ENCODE results near the gene RHOG.

Gene RHOG

DNA sequence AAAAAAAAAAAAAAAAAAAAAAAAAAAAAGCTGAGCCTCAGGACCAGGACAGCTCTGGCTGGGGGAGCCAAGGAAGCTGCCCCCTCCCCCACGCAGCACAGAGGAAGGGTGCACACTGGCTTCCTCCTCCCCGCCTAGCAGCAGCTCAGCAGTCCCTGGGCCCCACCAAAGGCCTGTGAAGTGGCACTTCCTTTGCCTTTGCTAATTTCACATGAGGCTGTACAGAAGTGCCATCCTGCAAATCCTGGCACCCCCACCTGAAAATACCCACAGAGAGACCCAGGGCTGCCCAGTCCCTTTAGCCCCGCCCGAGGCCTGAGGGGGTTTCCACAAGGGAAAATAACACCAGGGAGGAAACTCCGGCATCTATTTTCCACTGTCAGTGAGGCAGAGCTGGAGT lies 3.9 kb downstream of the RHOG start:
- TF ChIP-seq CTCF (IDR thresholded peaks at IDR 0.05), result no peak
- H3K36me3 ChIP-seq, result peaks cover 0 to 13% (median 0%) of the 10 kb centered on the region in 3 donors
- no peaks in the 10 kb centered on the region for H3K27me3 ChIP-seq
- peaks cover 0 to 57% (median 16%) of the 10 kb centered on the region in 4 donors for H3K4me1 ChIP-seq
- H3K9me3 ChIP-seq, result no peaks in the 10 kb centered on the region
- no peak overlapping the region for H3K4me3 ChIP-seq
- intact Hi-C loops (cut with DNase I; ENCODE audit: low total_unique reads), result no loop called here
- no peak overlapping the region for H3K27ac ChIP-seq
- DNase-seq, result peak in 1 of 2 donors; percentile 52

DNA sequence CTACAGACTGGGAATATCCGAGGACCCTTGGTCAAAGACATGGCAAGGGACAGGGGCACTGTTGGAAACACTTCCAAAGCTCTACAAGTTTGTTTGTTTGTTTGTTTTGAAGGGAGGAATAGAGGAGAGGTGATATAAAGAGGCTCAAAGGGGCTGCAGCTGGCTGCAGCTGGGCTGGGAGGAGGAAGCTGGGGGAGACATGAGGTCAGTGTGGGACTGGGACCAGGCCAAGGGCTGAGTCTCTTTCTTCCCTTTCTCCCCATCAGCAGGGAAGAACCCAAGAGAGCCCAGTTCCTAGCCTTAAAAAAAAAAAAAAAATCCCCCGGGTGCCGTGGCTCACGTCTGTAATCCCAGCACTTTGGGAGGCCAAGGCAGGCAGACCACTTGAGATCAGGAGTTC lies 5.0 kb downstream of the RHOG start:
- intact Hi-C loops (cut with DNase I; ENCODE audit: low total_unique reads), result no loop called here
- H3K27ac ChIP-seq, result no peak overlapping the region
- TF ChIP-seq CTCF (IDR thresholded peaks at IDR 0.05), result no peak
- H3K27me3 ChIP-seq, result no peaks in the 10 kb centered on the region
- H3K4me1 ChIP-seq, result peaks cover 0 to 54% (median 16%) of the 10 kb centered on the region in 4 donors
- no peak for DNase-seq
- H3K36me3 ChIP-seq, result peaks cover 0 to 16% (median 4%) of the 10 kb centered on the region in 3 donors
- no peak overlapping the region for H3K4me3 ChIP-seq
- no peaks in the 10 kb centered on the region for H3K9me3 ChIP-seq

- DNase-seq, result peak; percentile 67 to 71
- Histone ChIP-seq H3K4me3 (no peak overlapping the region), H3K4me1 (peaks cover 0 to 51% (median 12%) of the 10 kb centered on the region in 4 donors), H3K27me3 (no peaks in the 10 kb centered on the region), H3K9me3 (no peaks in the 10 kb centered on the region), H3K27ac (no peak overlapping the region), H3K36me3 (peaks cover 0 to 25% (median 10%) of the 10 kb centered on the region in 3 donors)
- TF ChIP-seq CTCF (IDR thresholded peaks at IDR 0.05), result no peak
- intact Hi-C loops (cut with DNase I; ENCODE audit: low total_unique reads), result no loop called here
These were observed 5.9 kb downstream of the RHOG start for GRCh38 chr11:3834664-3835461.

DNA sequence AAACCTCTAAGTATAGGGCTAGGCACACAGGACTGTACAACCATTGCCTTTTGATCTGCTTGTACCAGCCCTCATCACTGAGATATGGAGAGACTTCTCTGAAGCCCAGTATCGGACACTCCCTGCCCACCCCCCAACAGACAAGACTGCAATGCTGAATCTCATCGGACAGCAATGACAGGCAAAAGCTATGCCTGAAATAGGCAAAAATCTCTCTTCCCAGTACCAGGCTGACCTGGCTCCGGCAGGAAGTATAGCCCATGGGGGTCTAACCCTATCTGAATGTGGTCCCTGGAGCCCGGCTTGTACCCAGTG lies 6.5 kb downstream of the RHOG start:
- Histone ChIP-seq H3K9me3 (no peaks in the 10 kb centered on the region), H3K4me3 (no peak overlapping the region), H3K36me3 (peaks cover 0 to 31% (median 16%) of the 10 kb centered on the region in 3 donors), H3K4me1 (peaks cover 0 to 45% (median 9%) of the 10 kb centered on the region in 4 donors), H3K27ac (no peak overlapping the region), H3K27me3 (no peaks in the 10 kb centered on the region)
- no peak for DNase-seq
- TF ChIP-seq CTCF (IDR thresholded peaks at IDR 0.05), result no peak
- intact Hi-C loops (cut with DNase I; ENCODE audit: low total_unique reads), result no loop called here

DNA sequence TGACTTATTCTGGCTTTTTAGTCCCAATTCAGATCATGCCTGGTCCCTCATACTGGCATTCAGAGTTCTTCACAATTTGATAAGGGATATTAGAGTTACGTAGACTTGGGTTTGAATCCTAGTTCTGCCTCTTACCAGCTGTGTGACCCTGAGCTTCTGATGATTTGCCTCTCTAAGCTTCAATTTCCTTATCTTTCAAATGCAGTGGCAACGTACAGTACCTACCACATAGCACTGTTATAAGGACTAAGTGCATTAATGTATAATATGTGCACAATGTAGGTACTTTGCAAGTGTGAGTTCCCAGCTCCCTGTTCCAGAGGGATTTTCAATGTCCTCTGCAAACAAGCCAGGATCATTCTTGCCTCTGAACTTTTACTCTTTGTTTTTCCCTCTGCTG lies 7.3 kb downstream of the RHOG start:
- Histone ChIP-seq H3K36me3 (peaks cover 0 to 38% (median 16%) of the 10 kb centered on the region in 3 donors), H3K9me3 (no peaks in the 10 kb centered on the region), H3K27ac (no peak overlapping the region), H3K4me3 (no peak overlapping the region), H3K27me3 (no peaks in the 10 kb centered on the region), H3K4me1 (peaks cover 0 to 38% (median 5%) of the 10 kb centered on the region in 4 donors)
- no peak for DNase-seq
- no peak for TF ChIP-seq CTCF (IDR thresholded peaks at IDR 0.05)
- intact Hi-C loops (cut with DNase I; ENCODE audit: low total_unique reads), result no loop called here

Measured in tibial artery (tissue), 4 donors.